GM23338 (cell line): ENCODE measurements around the gene TMEM141. TPM values are rescaled to one million over a fixed set of nuclear protein-coding genes. Genes with fewer than 3 reads are reported as not detected.

Source experiments
- ATAC-seq: fragments of 200-7000 bp; cut with Tn5 transposase; 3 replicates; pipeline ENCODE4 v1.9.1; 2020
- DNase-seq: peaks from one replicate; pipeline ENCODE4 v3.0.0-alpha.2; 2015; ENCODE audit warnings: low spot score
- H2AFZ ChIP-seq: fragments of 200-600 bp; sonication (generic); 2 replicates; pipeline ENCODE4 v1.8.0; 2016; ENCODE audit warnings: antibody characterized with exemption, mild to moderate bottlenecking, moderate library complexity
- H3F3A ChIP-seq: fragments of 200-600 bp; sonication (generic); replicated peaks from 2 replicates; pipeline ENCODE4 v1.8.0; 2017; ENCODE audit warnings: antibody characterized with exemption, mixed run types, low read depth
- H3K27ac ChIP-seq: fragments of 200-600 bp; sonication (generic); 2 replicates; pipeline ENCODE4 v1.6.1; 2016; ENCODE audit warnings: low read depth
- H3K27me3 ChIP-seq: fragments of 200-600 bp; sonication (generic); 2 replicates; pipeline ENCODE4 v1.8.0; 2016; ENCODE audit warnings: mild to moderate bottlenecking, mixed run types, moderate library complexity; ENCODE audit not compliant: insufficient read depth
- H3K36me3 ChIP-seq: fragments of 200-600 bp; sonication (generic); 2 replicates; pipeline ENCODE4 v1.8.0; 2016; ENCODE audit warnings: mild to moderate bottlenecking; ENCODE audit not compliant: insufficient read depth
- H3K4me1 ChIP-seq: fragments of 200-600 bp; sonication (generic); 2 replicates; pipeline ENCODE4 v1.8.0; 2016; ENCODE audit warnings: mild to moderate bottlenecking, moderate library complexity; ENCODE audit not compliant: insufficient read depth
- H3K4me2 ChIP-seq: fragments of 200-600 bp; sonication (generic); 2 replicates; pipeline ENCODE4 v1.7.1; 2017; ENCODE audit warnings: mixed run types
- H3K4me3 ChIP-seq: fragments of 200-600 bp; sonication (generic); 2 replicates; pipeline ENCODE4 v1.6.1; 2016; ENCODE audit warnings: mixed run types
- H3K79me2 ChIP-seq: fragments of 200-600 bp; sonication (generic); replicated peaks from 2 replicates; pipeline ENCODE4 v1.8.0; 2017; ENCODE audit warnings: mild to moderate bottlenecking; ENCODE audit not compliant: insufficient read depth
- H3K9me2 ChIP-seq: fragments of 200-600 bp; sonication (generic); 2 replicates; pipeline ENCODE4 v1.8.0; 2017; ENCODE audit not compliant: insufficient read depth
- H4K20me1 ChIP-seq: fragments of 200-600 bp; sonication (generic); replicated peaks from 2 replicates; pipeline ENCODE4 v1.8.0; 2017; ENCODE audit warnings: mild to moderate bottlenecking; ENCODE audit not compliant: insufficient read depth
- H3K27ac Mint-ChIP-seq: 2 replicates; pipeline ENCODE4 v1.8.0; 2020; ENCODE audit warnings: inconsistent platforms, mild to moderate bottlenecking, moderate library complexity, mixed read lengths
- H3K27me3 Mint-ChIP-seq: 3 replicates; pipeline ENCODE4 v1.8.0; 2022; ENCODE audit warnings: low read depth, mild to moderate bottlenecking, moderate library complexity, mixed read lengths, inconsistent platforms; ENCODE audit not compliant: insufficient read depth, poor library complexity
- H3K36me3 Mint-ChIP-seq: 3 replicates; pipeline ENCODE4 v1.8.0; 2021; ENCODE audit warnings: low read depth, mild to moderate bottlenecking, inconsistent platforms, moderate library complexity, mixed read lengths
- H3K4me1 Mint-ChIP-seq: 3 replicates; pipeline ENCODE4 v1.8.0; 2020; ENCODE audit warnings: mild to moderate bottlenecking, inconsistent platforms, mixed read lengths
- H3K4me3 Mint-ChIP-seq: 3 replicates; pipeline ENCODE4 v1.8.0; 2021; ENCODE audit warnings: moderate library complexity, mild to moderate bottlenecking, inconsistent platforms, mixed read lengths
- H3K9me3 Mint-ChIP-seq: 3 replicates; pipeline ENCODE4 v1.8.0; 2020; ENCODE audit warnings: moderate library complexity, mild to moderate bottlenecking, inconsistent platforms, mixed read lengths
- EZH2 ChIP-seq: fragments of 200-600 bp; sonication (generic); IDR thresholded peaks from one replicate; pipeline ENCODE4 v1.8.0; 2017; ENCODE audit warnings: antibody characterized with exemption, mild to moderate bottlenecking, low read depth; ENCODE audit not compliant: unreplicated experiment
- EZH2phosphoT487 ChIP-seq: fragments of 200-600 bp; sonication (generic); IDR thresholded peaks from one replicate; pipeline ENCODE4 v1.8.1; 2018; ENCODE audit warnings: antibody characterized with exemption; ENCODE audit not compliant: unreplicated experiment
- JUNB ChIP-seq: IDR thresholded peaks from one replicate; pipeline ENCODE4 v1.6.1; 2016; ENCODE audit warnings: antibody characterized with exemption; ENCODE audit not compliant: unreplicated experiment
- NANOG ChIP-seq: IDR thresholded peaks from 2 replicates; pipeline ENCODE4 v1.6.1; 2016; ENCODE audit warnings: antibody characterized with exemption, borderline replicate concordance
- ZNF331 ChIP-seq: fragments of 250-450 bp; sonication (Bioruptor Pico); IDR thresholded peaks from 2 replicates; pipeline ENCODE4 v1.5.0; 2020; ENCODE audit warnings: low read depth, mild to moderate bottlenecking, moderate library complexity
- ZNF462 ChIP-seq: fragments of 250-450 bp; sonication (Bioruptor Pico); IDR thresholded peaks from 2 replicates; pipeline ENCODE4 v1.5.0; 2020; ENCODE audit warnings: mild to moderate bottlenecking, moderate library complexity
- polyA plus RNA-seq: library from polyadenylated mRNA; unstranded; fragments of >200 nt; fragmentation: Nextera tagmentation; extraction: Ambion mirVana; gene quantifications from 2 replicates; pipeline ENCODE4 v1.2.1, GENCODE V29; 2016
- total RNA-seq: library from RNA; depleted of rRNA; stranded (reverse); fragments of >200 nt; shearing (Covaris generic); gene quantifications from 2 replicates; pipeline ENCODE4 v1.2.3, GENCODE V29; 2014

TMEM141 gene
- total and polyA plus RNA-seq, 2 experiments from 2014 or later = 71.4 to 90.5 TPM

- TF ChIP-seq ZNF462 (CRISPR knock-in tag) = no peak
- TF ChIP-seq JUNB = no peak
Observed at GRCh38 chr9:136803551-136804508, 12.7 kb downstream of the TMEM141 start (continued).

DNA sequence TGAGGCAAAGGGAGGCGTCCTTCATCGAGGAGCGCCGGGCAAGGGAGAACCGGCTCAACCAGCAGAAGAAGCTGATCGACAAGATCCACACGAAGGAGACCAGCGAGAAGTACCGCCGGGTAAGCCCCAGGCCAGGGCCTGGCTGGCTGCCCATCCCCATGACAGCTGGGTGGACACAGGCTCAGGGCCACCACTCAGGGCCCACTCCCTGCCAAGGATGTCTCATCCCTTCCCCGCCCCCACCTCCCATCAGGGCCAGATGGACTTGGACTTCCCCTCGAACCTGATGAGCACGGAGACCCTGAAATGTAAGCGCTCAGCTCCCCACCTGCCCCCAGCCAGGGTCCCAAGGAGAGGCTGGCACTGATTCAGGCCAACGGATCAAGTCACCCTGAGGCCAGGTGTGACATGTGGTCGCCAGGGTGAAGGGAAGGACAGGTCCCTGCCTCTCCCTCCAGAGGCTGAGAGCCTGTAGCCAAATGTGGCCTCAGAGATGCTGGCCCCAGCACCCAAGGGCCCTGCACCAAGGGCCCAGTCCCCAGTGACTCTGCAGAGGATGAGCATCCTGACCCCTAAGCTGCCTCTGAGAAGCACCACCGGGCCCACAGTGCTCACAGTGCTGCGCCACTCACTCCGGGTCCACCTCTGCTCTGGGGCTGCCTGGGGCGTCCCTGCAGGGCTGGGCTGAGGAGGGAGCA lies 13.5 kb downstream of the TMEM141 start:
- H3K4me3 Mint-ChIP-seq = no peak overlapping the region
- peaks cover 11% of the 10 kb centered on the region; the same call in 2 of the 3 replicates for H3K36me3 Mint-ChIP-seq
- H3K79me2 ChIP-seq = peaks cover 13% of the 10 kb centered on the region
- no peaks in the 10 kb centered on the region; the same call in 2 of the 3 replicates for H3K9me3 Mint-ChIP-seq
- peaks cover 6% of the 10 kb centered on the region; the same call in 1 of the 2 replicates for H4K20me1 ChIP-seq
- peaks cover 32% of the 10 kb centered on the region for H3K27me3 Mint-ChIP-seq
- no peak overlapping the region for H3K27ac ChIP-seq
- peaks cover 16% of the 10 kb centered on the region for H3K4me1 ChIP-seq
- no peaks in the 10 kb centered on the region for H3K27me3 ChIP-seq
- peaks cover 18% of the 10 kb centered on the region; the same call in 2 of the 3 replicates for H3K4me1 Mint-ChIP-seq
- peaks cover 11% of the 10 kb centered on the region; the same call in 1 of the 2 replicates for H3F3A ChIP-seq
- H2AFZ ChIP-seq = no peak overlapping the region
- H3K27ac Mint-ChIP-seq = no peak overlapping the region
- H3K4me3 ChIP-seq = no peak overlapping the region
- no peaks in the 10 kb centered on the region for H3K9me2 ChIP-seq
- H3K4me2 ChIP-seq = no peak overlapping the region
- no peaks in the 10 kb centered on the region for H3K36me3 ChIP-seq
- ATAC-seq (no peak), DNase-seq (no peak)
- TF ChIP-seq NANOG = no peak
- no peak for TF ChIP-seq EZH2
- TF ChIP-seq ZNF331 = no peak
- no peak for TF ChIP-seq EZH2phosphoT487
- no peak for TF ChIP-seq ZNF462 (CRISPR knock-in tag)
